Neuronal stem cell (in vitro differentiated cells): ENCODE data around the gene TMEM185A.
"Not testable (repeated sequence)": the region's sequence is repeated elsewhere in the genome, so short reads cannot be mapped to it uniquely, and the experiment has no call there.

Experiments used
- DNase-seq: peaks from one replicate; pipeline ENCODE4 v3.0.0-alpha.2; 2013; ENCODE audit warnings: low spot score
- H2AFZ ChIP-seq: one replicate; pipeline ENCODE4 v1.6.1; 2013; ENCODE audit warnings: mild to moderate bottlenecking, low read length, inconsistent platforms
- H2AK5ac ChIP-seq: 2 replicates; pipeline ENCODE4 v1.6.1; 2013; ENCODE audit warnings: low read depth, mild to moderate bottlenecking, inconsistent platforms, low read length, moderate library complexity, mixed read lengths
- H2BK120ac ChIP-seq: 2 replicates; pipeline ENCODE4 v1.6.1; 2013; ENCODE audit warnings: low read depth, mild to moderate bottlenecking, inconsistent platforms, low read length, moderate library complexity, mixed read lengths
- H2BK12ac ChIP-seq: one replicate; pipeline ENCODE4 v1.6.1; 2013; ENCODE audit warnings: low read length, inconsistent platforms
- H2BK15ac ChIP-seq: 2 replicates; pipeline ENCODE4 v1.6.1; 2013; ENCODE audit warnings: mild to moderate bottlenecking, low read length, inconsistent platforms, mixed read lengths
- H2BK5ac ChIP-seq: one replicate; pipeline ENCODE4 v1.6.1; 2013; ENCODE audit warnings: inconsistent platforms, mild to moderate bottlenecking, low read length, moderate library complexity
- H3K14ac ChIP-seq: one replicate; pipeline ENCODE4 v1.6.1; 2013; ENCODE audit warnings: low read length, inconsistent platforms
- H3K18ac ChIP-seq: 2 replicates; pipeline ENCODE4 v1.6.1; 2013; ENCODE audit warnings: low read length, inconsistent platforms
- H3K23ac ChIP-seq: 2 replicates; pipeline ENCODE4 v1.6.1; 2013; ENCODE audit warnings: low read depth, mild to moderate bottlenecking, mixed read lengths, low read length, inconsistent platforms; ENCODE audit not compliant: poor library complexity
- H3K27ac ChIP-seq: replicated peaks from 3 replicates; pipeline ENCODE4 v1.5.1; 2013; ENCODE audit warnings: low read length, inconsistent platforms
- H3K27me3 ChIP-seq, 3 experiments: 2 replicates each; pipeline ENCODE4 v1.6.1; 2013; ENCODE audit warnings: low read length in 3 of 3, mild to moderate bottlenecking in 2 of 3, inconsistent platforms in 1 of 3, low read depth in 1 of 3, mixed read lengths in 1 of 3, moderate library complexity in 1 of 3; ENCODE audit not compliant: control insufficient read depth in 3 of 3, insufficient read depth in 3 of 3
- H3K36me3 ChIP-seq, 2 donors: replicated peaks in 1 of 2; 2 replicates each; pipeline ENCODE4 v1.6.1; 2013; ENCODE audit warnings: low read length in 2 of 2; ENCODE audit not compliant: control insufficient read depth in 2 of 2, insufficient read depth in 2 of 2
- H3K4ac ChIP-seq: 2 replicates; pipeline ENCODE4 v1.6.1; 2013; ENCODE audit warnings: inconsistent platforms, mild to moderate bottlenecking, low read length, moderate library complexity
- H3K4me1 ChIP-seq, 2 donors: 1 replicate in 1 of 2; 2 replicates in 1 of 2; pipeline ENCODE4 v1.6.1; 2013; ENCODE audit warnings: low read length in 2 of 2, low read depth in 1 of 2; ENCODE audit not compliant: control insufficient read depth in 2 of 2, insufficient read depth in 1 of 2
- H3K4me2 ChIP-seq: one replicate; pipeline ENCODE4 v1.6.1; 2013; ENCODE audit warnings: mild to moderate bottlenecking, low read length, inconsistent platforms; ENCODE audit not compliant: insufficient read depth, poor library complexity, severe bottlenecking
- H3K4me3 ChIP-seq, 2 donors: 2 replicates each; pipeline ENCODE4 v1.5.1; 2013; ENCODE audit warnings: low read length in 2 of 2, mild to moderate bottlenecking in 2 of 2, inconsistent platforms in 1 of 2, moderate library complexity in 1 of 2
- H3K79me1 ChIP-seq: one replicate; pipeline ENCODE4 v1.6.1; 2013; ENCODE audit warnings: low read depth, mild to moderate bottlenecking, inconsistent platforms, low read length, moderate library complexity
- H3K9ac ChIP-seq: one replicate; pipeline ENCODE4 v1.6.1; 2013; ENCODE audit warnings: mild to moderate bottlenecking, low read depth, low read length, inconsistent platforms; ENCODE audit not compliant: poor library complexity
- H3K9me3 ChIP-seq, 2 donors: replicated peaks in 1 of 2; 2 replicates each; pipeline versions ENCODE3 to v1.6.1; 2013; ENCODE audit warnings: low read length in 2 of 2, mild to moderate bottlenecking in 2 of 2, inconsistent platforms in 1 of 2, low read depth in 1 of 2, mixed read lengths in 1 of 2, moderate library complexity in 1 of 2; ENCODE audit not compliant: control insufficient read depth in 2 of 2, insufficient read depth in 1 of 2
- H4K8ac ChIP-seq: one replicate; pipeline ENCODE4 v1.6.1; 2013; ENCODE audit warnings: low read depth, mild to moderate bottlenecking, inconsistent platforms, low read length, moderate library complexity
- H4K91ac ChIP-seq: one replicate; pipeline ENCODE4 v1.6.1; 2013; ENCODE audit warnings: low read length, low read depth, mild to moderate bottlenecking, inconsistent platforms; ENCODE audit not compliant: poor library complexity
- WGBS, 2 donors: extraction: QIAGEN DNeasy Blood & Tissue Kit; methylation state at CpG; one replicate each; pipeline ENCODE4 v1.1.7; 2013; ENCODE audit warnings: missing lambda C conversion rate in 2 of 2, mixed read lengths in 1 of 2; ENCODE audit not compliant: insufficient read length in 2 of 2, insufficient replicate concordance in 1 of 2; ENCODE audit errors: extremely low coverage in 2 of 2; 5-methylcytosine and 5-hydroxymethylcytosine counted together

Gene TMEM185A

DNA sequence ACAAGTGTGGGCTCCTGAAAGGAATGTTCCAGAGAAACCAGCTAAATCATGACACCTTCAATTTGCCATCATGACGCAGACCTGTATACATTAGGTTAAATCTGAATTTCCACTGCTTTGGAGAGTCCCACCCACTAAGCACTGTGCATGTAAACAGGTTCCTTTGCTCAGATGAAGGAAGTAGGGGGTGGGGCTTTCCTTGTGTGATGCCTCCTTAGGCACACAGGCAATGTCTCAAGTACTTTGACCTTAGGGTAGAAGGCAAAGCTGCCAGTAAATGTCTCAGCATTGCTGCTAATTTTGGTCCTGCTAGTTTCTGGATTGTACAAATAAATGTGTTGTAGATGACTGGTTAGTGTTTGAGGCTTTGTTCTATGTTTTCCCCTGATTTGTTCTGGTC, 84.6 kb downstream of the TMEM185A start:
- H2BK120ac ChIP-seq, H3K4me1 ChIP-seq, H2BK5ac ChIP-seq, H3K27me3 ChIP-seq, H3K9ac ChIP-seq, DNase-seq, H2BK15ac ChIP-seq, H2AK5ac ChIP-seq, H4K8ac ChIP-seq, H3K9me3 ChIP-seq, H3K18ac ChIP-seq, H3K23ac ChIP-seq, H3K79me1 ChIP-seq, H3K4me3 ChIP-seq, H3K14ac ChIP-seq, H2BK12ac ChIP-seq, H2AFZ ChIP-seq, H3K4ac ChIP-seq, H3K36me3 ChIP-seq, H3K4me2 ChIP-seq, H3K27ac ChIP-seq, H4K91ac ChIP-seq: not testable (repeated sequence)
- WGBS, 2 donors: no CpG with 5 or more reads among the region's 1 CpG
